IMR-90 (cell line): ENCODE data around the gene ZFYVE28. TPM values are rescaled to one million over a fixed set of nuclear protein-coding genes. Genes with fewer than 3 reads are reported as not detected.

Experiments used
- ATAC-seq: fragments of 200-7000 bp; cut with Tn5 transposase; 2 replicates; pipeline ENCODE4 v1.9.1; 2020; ENCODE audit warnings: low read depth, mild to moderate bottlenecking, moderate library complexity
- BruUV-seq: library from RNA; stranded (reverse); fragments of 400-500 nt; replicated peaks from 2 replicates; lab custom pipeline; 2021; lab: Mats Ljungman, UMichigan
- CTCF ChIA-PET: fragments of 300-600 bp; formaldehyde crosslinking; extraction: SDS; loops from one replicate; lab custom pipeline; 2021; ENCODE audit warnings: antibody characterized with exemption; lab: Yijun Ruan, JAX
- POLR2A ChIA-PET: fragments of 300-600 bp; sonication (Branson Sonifier 250); formaldehyde crosslinking; loops from one replicate; lab custom pipeline; 2022; ENCODE audit warnings: antibody characterized with exemption; ENCODE audit not compliant: unreplicated experiment; lab: Charles Lee
- DNase-seq: peaks from one replicate; pipeline ENCODE4 v3.0.0; 2013
- H2AFZ ChIP-seq: replicated peaks from 2 replicates; pipeline ENCODE3; 2013; ENCODE audit warnings: low read length, mild to moderate bottlenecking; ENCODE audit not compliant: poor library complexity
- H2AK5ac ChIP-seq: 2 replicates; pipeline ENCODE4 v1.6.1; 2013; ENCODE audit warnings: low read depth, low read length, inconsistent platforms
- H2AK9ac ChIP-seq: replicated peaks from 2 replicates; pipeline ENCODE3; 2013; ENCODE audit warnings: mild to moderate bottlenecking, low read depth, low read length, moderate library complexity; ENCODE audit not compliant: poor library complexity
- H2BK120ac ChIP-seq: 2 replicates; pipeline ENCODE4 v1.6.1; 2013; ENCODE audit warnings: low read depth, low read length, inconsistent platforms
- H2BK15ac ChIP-seq: 3 replicates; pipeline ENCODE4 v1.6.1; 2013; ENCODE audit warnings: low read depth, low read length, inconsistent platforms
- H2BK20ac ChIP-seq: 2 replicates; pipeline ENCODE4 v1.6.1; 2013; ENCODE audit warnings: low read depth, mild to moderate bottlenecking, inconsistent platforms, low read length, moderate library complexity
- H2BK5ac ChIP-seq: 2 replicates; pipeline ENCODE4 v1.6.1; 2013; ENCODE audit warnings: mild to moderate bottlenecking, low read depth, low read length, inconsistent platforms; ENCODE audit not compliant: poor library complexity, severe bottlenecking
- H3K14ac ChIP-seq: replicated peaks from 2 replicates; pipeline ENCODE4 v1.6.1; 2013; ENCODE audit warnings: low read depth, low read length, inconsistent platforms
- H3K18ac ChIP-seq: 2 replicates; pipeline ENCODE4 v1.6.1; 2013; ENCODE audit warnings: low read depth, low read length, control low read depth
- H3K23ac ChIP-seq: 2 replicates; pipeline ENCODE4 v1.6.1; 2013; ENCODE audit warnings: low read depth, low read length, inconsistent platforms
- H3K27ac ChIP-seq: 2 replicates; pipeline ENCODE4 v1.5.1; 2013; ENCODE audit warnings: mild to moderate bottlenecking, control low read depth, low read length; ENCODE audit not compliant: insufficient read depth
- H3K27me3 ChIP-seq: 2 replicates; pipeline ENCODE4 v1.6.1; 2013; ENCODE audit warnings: low read length; ENCODE audit not compliant: control insufficient read depth, insufficient read depth
- H3K36me3 ChIP-seq: 2 replicates; pipeline ENCODE4 v1.6.1; 2013; ENCODE audit warnings: low read length, mixed read lengths; ENCODE audit not compliant: control insufficient read depth, insufficient read depth
- H3K4ac ChIP-seq: 2 replicates; pipeline ENCODE4 v1.6.1; 2013; ENCODE audit warnings: low read depth, low read length, inconsistent platforms
- H3K4me1 ChIP-seq: 2 replicates; pipeline ENCODE4 v1.6.1; 2013; ENCODE audit warnings: low read length, mixed read lengths; ENCODE audit not compliant: control insufficient read depth, insufficient read depth
- H3K4me2 ChIP-seq: 2 replicates; pipeline ENCODE4 v1.6.1; 2013; ENCODE audit warnings: low read depth, mild to moderate bottlenecking, control low read depth, low read length, moderate library complexity
- H3K4me3 ChIP-seq: 2 replicates; pipeline ENCODE4 v1.5.1; 2013; ENCODE audit warnings: low read depth, mild to moderate bottlenecking, control low read depth, low read length, moderate library complexity; ENCODE audit not compliant: insufficient read depth
- H3K56ac ChIP-seq: 2 replicates; pipeline ENCODE4 v1.6.1; 2013; ENCODE audit warnings: low read length, inconsistent platforms; ENCODE audit not compliant: insufficient read depth; ENCODE audit errors: extremely low read depth
- H3K79me1 ChIP-seq, 2 experiments: 2 replicates each; pipeline ENCODE4 v1.6.1; 2013; ENCODE audit warnings: low read length in 2 of 2, inconsistent platforms in 1 of 2, low read depth in 1 of 2
- H3K9ac ChIP-seq: 2 replicates; pipeline ENCODE4 v1.6.1; 2013; ENCODE audit warnings: low read depth, low read length, control low read depth
- H3K9me1 ChIP-seq: 2 replicates; pipeline ENCODE4 v1.6.1; 2013; ENCODE audit warnings: low read length, inconsistent platforms; ENCODE audit not compliant: insufficient read depth
- H3K9me3 ChIP-seq: 2 replicates; pipeline ENCODE4 v1.6.1; 2013; ENCODE audit warnings: low read length; ENCODE audit not compliant: control insufficient read depth, insufficient read depth
- H4K20me1 ChIP-seq: 2 replicates; pipeline ENCODE4 v1.6.1; 2013; ENCODE audit warnings: low read length, inconsistent platforms; ENCODE audit not compliant: insufficient read depth
- H4K5ac ChIP-seq: 2 replicates; pipeline ENCODE4 v1.6.1; 2013; ENCODE audit warnings: mild to moderate bottlenecking, low read depth, low read length, control low read depth
- H4K8ac ChIP-seq, 2 experiments: 2 replicates each; pipeline ENCODE4 v1.6.1; 2013; ENCODE audit warnings: low read depth in 2 of 2, low read length in 2 of 2, control low read depth in 1 of 2, inconsistent platforms in 1 of 2
- H4K91ac ChIP-seq: 2 replicates; pipeline ENCODE4 v1.6.1; 2013; ENCODE audit warnings: low read depth, low read length, inconsistent platforms; ENCODE audit not compliant: insufficient read depth
- BHLHE40 ChIP-seq: fragments of 150-350 bp; IDR thresholded peaks from 2 replicates; pipeline ENCODE4 v1.6.1; 2016; ENCODE audit warnings: mild to moderate bottlenecking, low read depth, low read length
- CEBPB ChIP-seq: IDR thresholded peaks from 2 replicates; pipeline ENCODE4 v1.6.1; 2012; ENCODE audit warnings: low read depth, low read length, improper control_type of control experiment
- FOS ChIP-seq: fragments of 150-350 bp; IDR thresholded peaks from 2 replicates; pipeline ENCODE4 v1.6.1; 2016; ENCODE audit warnings: low read depth, low read length
- WGBS, 2 experiments: methylation state at CpG; one replicate each; pipeline versions ENCODE4 v1.1.5 to v1.1.7; 2013; ENCODE audit warnings: missing lambda C conversion rate in 2 of 2; ENCODE audit not compliant: insufficient read length in 1 of 2; ENCODE audit errors: extremely low coverage in 2 of 2; 5-methylcytosine and 5-hydroxymethylcytosine counted together
- dilution Hi-C: fragments of 300-500 bp; cut with HindIII; formaldehyde crosslinking; loops from one replicate; pipeline ENCODE4 v1.14.3; 2018; ENCODE audit warnings: low sequenced_read_pairs; ENCODE audit not compliant: unreplicated experiment
- in situ Hi-C: fragments of 300-500 bp; cut with MboI; formaldehyde crosslinking; loops from 3 replicates; pipeline ENCODE4 v1.14.3; 2019; ENCODE audit warnings: low sequenced_read_pairs, inconsistent platforms, mixed read lengths
- intact Hi-C: fragments of 100-400 bp; cut with micrococcal nuclease; formaldehyde crosslinking; loops from 2 replicates; pipeline ENCODE4 v1.10.0; 2022
- polyA plus RNA-seq, 3 experiments: library from polyadenylated mRNA; depleted of rRNA; stranded (reverse); fragments of >200 nt; gene quantifications; 2 replicates each; pipeline ENCODE4 v1.2.3, GENCODE V29; 2012; ENCODE audit warnings: low replicate concordance in 1 of 3
- total RNA-seq: library from RNA; depleted of rRNA; stranded (reverse); fragments of >200 nt; gene quantifications from 2 replicates; pipeline ENCODE4 v1.2.3, GENCODE V29; 2012
- TF ChIP-seq, protein P1 (sequence below): fragments of 150-350 bp; IDR thresholded peaks from 2 replicates; pipeline ENCODE4 v1.6.1; 2017; ENCODE audit warnings: mild to moderate bottlenecking, antibody characterized with exemption, low read length, low read depth

The ZFYVE28 gene
- total and polyA plus RNA-seq, 2 of the 4 experiments (the other 2 are of a cell fraction): 0.36 to 1.2 TPM

DNA sequence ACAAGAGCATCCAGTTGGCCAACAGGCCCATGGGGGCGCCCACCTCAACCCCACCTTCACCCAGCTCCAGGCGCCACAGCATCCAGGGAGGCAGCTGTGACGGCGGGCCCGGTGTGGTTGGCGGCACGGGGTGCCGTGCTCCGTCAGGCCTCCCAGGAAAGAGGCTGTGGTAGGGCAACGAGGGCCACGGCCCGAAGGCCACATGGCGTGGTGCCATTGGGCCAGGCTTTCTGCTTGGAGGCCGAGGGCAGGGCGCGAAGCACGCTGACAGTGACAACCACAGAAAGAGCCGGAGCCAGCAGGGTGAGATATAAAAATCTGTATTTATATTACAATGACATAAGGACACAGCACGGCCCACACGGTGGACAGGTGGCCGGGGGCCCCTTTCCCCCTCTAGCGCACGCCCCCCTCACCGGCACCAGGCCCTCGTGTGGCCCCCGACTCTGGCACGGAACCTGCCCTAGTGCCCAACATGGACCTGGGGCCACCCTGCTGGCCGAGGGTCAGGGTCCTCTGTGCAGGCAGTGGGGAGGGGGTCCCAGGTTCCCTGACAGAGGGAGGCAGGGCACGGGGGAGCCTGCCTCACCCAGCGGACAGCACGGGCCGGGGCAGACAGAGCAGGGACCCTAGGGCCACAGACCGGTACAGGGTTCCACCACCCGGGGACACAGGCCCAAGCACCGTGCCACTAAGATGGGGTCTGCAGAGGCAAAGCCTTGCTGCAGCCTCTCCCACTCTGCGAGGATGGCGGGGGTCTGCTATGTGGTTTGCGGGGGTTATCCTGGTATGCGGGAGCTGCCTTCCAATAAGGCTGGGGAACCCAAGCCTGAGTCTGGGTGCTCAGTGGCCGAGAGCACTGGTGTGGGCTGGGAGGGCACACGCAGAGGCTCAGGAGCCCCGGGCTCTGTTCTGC, 171.1 kb downstream of the ZFYVE28 start (continued):
- TF ChIP-seq FOS (no peak), BHLHE40 (no peak)

DNA sequence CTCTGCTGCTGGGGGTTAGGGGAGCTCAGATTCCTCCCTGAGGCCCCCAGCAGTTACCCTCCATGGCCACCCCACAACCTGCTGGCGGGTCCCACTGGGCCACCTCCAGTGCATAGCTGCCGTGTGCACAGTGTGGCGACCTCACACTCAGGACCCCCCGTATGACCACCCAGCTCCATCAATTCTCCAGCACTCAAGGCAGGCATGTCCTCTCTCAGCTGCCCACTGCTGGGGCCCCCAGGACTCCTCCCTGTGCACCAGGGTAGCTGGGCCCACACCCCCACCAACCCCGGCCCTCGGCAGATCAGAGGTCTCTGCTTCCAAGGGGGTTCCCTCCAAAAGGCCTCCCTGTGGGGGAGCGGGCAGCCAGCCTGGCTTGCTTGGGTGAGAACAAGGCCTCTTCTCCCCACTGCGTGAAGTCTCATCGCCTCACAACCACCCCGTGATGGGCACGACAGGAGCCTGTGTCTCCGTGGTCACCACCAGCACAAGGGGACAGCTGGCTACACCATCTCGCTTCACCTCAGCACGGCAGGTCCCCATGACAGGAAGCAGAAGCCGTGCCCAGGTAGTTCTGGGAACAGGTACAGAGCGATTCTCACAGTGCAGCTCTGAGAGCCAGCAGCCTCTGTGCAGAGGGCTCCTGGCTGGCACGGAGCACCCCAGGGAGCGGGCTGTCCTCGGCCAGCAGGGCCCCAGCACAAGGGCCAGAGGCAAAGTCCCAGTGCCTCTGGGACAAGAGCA, 171.9 kb downstream of the ZFYVE28 start:
- H3K9me3 ChIP-seq: no peaks in the 10 kb centered on the region
- peaks cover 3% of the 10 kb centered on the region; the same call in 1 of the 2 replicates for H3K4me1 ChIP-seq
- peaks cover 6% of the 10 kb centered on the region; the same call in 1 of the 2 replicates for H4K20me1 ChIP-seq
- H3K36me3 ChIP-seq: peaks cover 32% of the 10 kb centered on the region; the same call in 1 of the 2 replicates
- H3K27ac ChIP-seq: no peak overlapping the region
- H4K5ac ChIP-seq: no peak overlapping the region
- no peak overlapping the region for H2AK9ac ChIP-seq
- 89% methylated on average over 9 of the region's 19 CpGs; no CpG with 5 or more reads in 1 of the 2 experiments for WGBS, 2 experiments
- no peak overlapping the region for H3K9ac ChIP-seq
- DNase-seq (no peak), ATAC-seq (no peak)
- H2AFZ ChIP-seq: no peak overlapping the region
- intact Hi-C loops (no loop called here), dilution Hi-C loops (no loop called here), in situ Hi-C loops (no loop called here)
- H3K14ac ChIP-seq: no peak overlapping the region
- no peak overlapping the region for H3K4me3 ChIP-seq
- H3K23ac ChIP-seq: no peak overlapping the region
- no peak overlapping the region for H2BK120ac ChIP-seq
- no peak for TF ChIP-seq CEBPB
- TF ChIP-seq, protein P1, sequence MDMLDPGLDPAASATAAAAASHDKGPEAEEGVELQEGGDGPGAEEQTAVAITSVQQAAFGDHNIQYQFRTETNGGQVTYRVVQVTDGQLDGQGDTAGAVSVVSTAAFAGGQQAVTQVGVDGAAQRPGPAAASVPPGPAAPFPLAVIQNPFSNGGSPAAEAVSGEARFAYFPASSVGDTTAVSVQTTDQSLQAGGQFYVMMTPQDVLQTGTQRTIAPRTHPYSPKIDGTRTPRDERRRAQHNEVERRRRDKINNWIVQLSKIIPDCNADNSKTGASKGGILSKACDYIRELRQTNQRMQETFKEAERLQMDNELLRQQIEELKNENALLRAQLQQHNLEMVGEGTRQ: no peak
- no peak overlapping the region for H4K8ac ChIP-seq
- no peak overlapping the region for H4K91ac ChIP-seq
- H3K18ac ChIP-seq: no peak overlapping the region
- no peak overlapping the region for H3K56ac ChIP-seq
- H3K9me1 ChIP-seq: 0 out of 2 replicates have a peak, but pooled peaks cover 3% of the 10 kb centered on the region
- H3K4me2 ChIP-seq: no peak overlapping the region
- ChIA-PET POLR2A (no interaction called here), CTCF (no interaction called here)
- 0 out of 4 replicates have a peak, but pooled peaks cover 0 to 1% of the 10 kb centered on the region in 2 experiments for H3K79me1 ChIP-seq
- H3K27me3 ChIP-seq: no peaks in the 10 kb centered on the region
- no peak overlapping the region for H2BK20ac ChIP-seq
- no TSS peak for BruUV-seq
- no peak overlapping the region for H2BK15ac ChIP-seq
- H3K4ac ChIP-seq: no peak overlapping the region
- H2BK5ac ChIP-seq: no peak overlapping the region
- H2AK5ac ChIP-seq: no peak overlapping the region
